GM12875 (cell line): ENCODE measurements around the gene PRAME.

Source experiments
- H3K4me3 ChIP-seq: one replicate; pipeline ENCODE4 v1.5.1; 2011; ENCODE audit warnings: low read depth, low read length, control low read depth
- TF ChIP-seq, protein P1 (sequence below): IDR thresholded peaks from 2 replicates; pipeline ENCODE4 v1.5.1; 2011; ENCODE audit warnings: low read depth, mild to moderate bottlenecking, control low read depth, inconsistent platforms, low read length, moderate library complexity, borderline replicate concordance; ENCODE audit not compliant: insufficient read depth

The PRAME gene

DNA sequence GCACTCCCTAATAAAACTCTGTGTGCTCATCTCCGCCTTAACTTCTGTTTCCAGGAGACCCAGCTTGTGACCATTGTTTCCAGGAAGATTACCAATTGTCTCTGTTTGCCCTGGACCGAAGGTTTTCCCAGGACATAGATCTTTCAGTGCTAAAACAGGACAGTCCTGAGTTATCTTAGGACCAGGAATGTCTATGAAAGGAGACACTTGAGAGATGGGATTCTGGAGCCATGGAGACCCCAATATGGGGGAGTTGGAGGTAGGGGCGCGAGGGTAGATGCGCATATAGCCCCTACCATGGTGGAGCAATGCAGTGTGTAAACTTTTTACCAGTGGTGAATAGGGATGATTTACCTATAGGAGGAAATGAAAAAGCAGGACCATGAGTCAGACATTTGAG lies 10.2 kb upstream of the PRAME start:
- TF ChIP-seq, protein P1, sequence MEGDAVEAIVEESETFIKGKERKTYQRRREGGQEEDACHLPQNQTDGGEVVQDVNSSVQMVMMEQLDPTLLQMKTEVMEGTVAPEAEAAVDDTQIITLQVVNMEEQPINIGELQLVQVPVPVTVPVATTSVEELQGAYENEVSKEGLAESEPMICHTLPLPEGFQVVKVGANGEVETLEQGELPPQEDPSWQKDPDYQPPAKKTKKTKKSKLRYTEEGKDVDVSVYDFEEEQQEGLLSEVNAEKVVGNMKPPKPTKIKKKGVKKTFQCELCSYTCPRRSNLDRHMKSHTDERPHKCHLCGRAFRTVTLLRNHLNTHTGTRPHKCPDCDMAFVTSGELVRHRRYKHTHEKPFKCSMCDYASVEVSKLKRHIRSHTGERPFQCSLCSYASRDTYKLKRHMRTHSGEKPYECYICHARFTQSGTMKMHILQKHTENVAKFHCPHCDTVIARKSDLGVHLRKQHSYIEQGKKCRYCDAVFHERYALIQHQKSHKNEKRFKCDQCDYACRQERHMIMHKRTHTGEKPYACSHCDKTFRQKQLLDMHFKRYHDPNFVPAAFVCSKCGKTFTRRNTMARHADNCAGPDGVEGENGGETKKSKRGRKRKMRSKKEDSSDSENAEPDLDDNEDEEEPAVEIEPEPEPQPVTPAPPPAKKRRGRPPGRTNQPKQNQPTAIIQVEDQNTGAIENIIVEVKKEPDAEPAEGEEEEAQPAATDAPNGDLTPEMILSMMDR = no peak
- H3K4me3 ChIP-seq = no peak overlapping the region

- TF ChIP-seq, protein P1 = no peak
Observed at GRCh38 chr22:22565981-22566380, 6.9 kb upstream of the PRAME start.

GRCh38 chr22:22558071-22558971 lies 744 bp downstream of the PRAME start:
- no peak overlapping the region for H3K4me3 ChIP-seq
- TF ChIP-seq, protein P1 = no peak

More at GRCh38 chr22:22565981-22566380, 6.9 kb upstream of the PRAME start:
- no peak overlapping the region for H3K4me3 ChIP-seq

- TF ChIP-seq, protein P1 = no peak
- no peak overlapping the region for H3K4me3 ChIP-seq
Observed at GRCh38 chr22:22556995-22557925, 1.8 kb downstream of the PRAME start.

DNA sequence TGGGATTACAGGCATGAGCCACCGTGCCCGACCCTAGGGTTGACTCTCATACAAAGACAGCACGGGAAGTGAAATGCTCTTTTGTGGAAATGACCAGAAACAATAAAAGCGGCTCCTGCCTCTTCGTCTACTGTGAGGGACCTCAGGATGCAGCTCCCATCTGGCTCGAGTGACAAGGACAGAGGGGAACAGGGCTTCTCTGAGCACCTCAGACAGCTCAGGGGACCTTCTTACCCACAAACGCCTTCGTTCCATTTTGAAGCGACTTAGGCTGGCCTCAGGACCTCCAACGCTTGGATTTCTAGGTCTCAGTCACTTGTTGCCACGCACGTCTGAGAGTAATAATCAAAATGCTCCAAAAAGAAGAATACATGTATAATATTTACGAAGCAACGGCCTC lies 2.5 kb downstream of the PRAME start:
- TF ChIP-seq, protein P1 = no peak
- no peak overlapping the region for H3K4me3 ChIP-seq

- TF ChIP-seq, protein P1 = no peak
- no peak overlapping the region for H3K4me3 ChIP-seq
Observed at GRCh38 chr22:22555596-22555995, 3.5 kb downstream of the PRAME start.
